COLO668 (cell line): ENCODE measurements around the gene GPR151.
"Not testable (repeated sequence)": the region's sequence is repeated elsewhere in the genome, so short reads cannot be mapped to it uniquely, and the experiment has no call there.

Experiments
- DNase-seq: peaks from one replicate; lab custom pipeline; 2025; ENCODE audit not compliant: unreplicated experiment; lab: John Stamatoyannopoulos, UW

GPR151 gene

GRCh38 chr5:146516151-146516475, at the start of gene GPR151:
Gene GPR151, minus strand, starts transcription at chr5:146516190. Its CDS starts 77 bp downstream, at chr5:146516113.
- DNase-seq: no peak

GRCh38 chr5:146564007-146564762, 48.2 kb upstream of the GPR151 start:
- DNase-seq: peak; percentile 2

GRCh38 chr5:146562461-146562860, 46.5 kb upstream of the GPR151 start:
- no peak for DNase-seq

- no peak for DNase-seq
Observed at GRCh38 chr5:146561711-146562110, 45.7 kb upstream of the GPR151 start.

- no peak for DNase-seq
Observed at GRCh38 chr5:146560205-146560812, 44.3 kb upstream of the GPR151 start.

- DNase-seq: not testable (repeated sequence)
Observed at GRCh38 chr5:146556884-146557283, 40.9 kb upstream of the GPR151 start.

- DNase-seq: no peak
Observed at GRCh38 chr5:146553446-146553845, 37.5 kb upstream of the GPR151 start.

GRCh38 chr5:146549615-146550014, 33.6 kb upstream of the GPR151 start:
- no peak for DNase-seq

GRCh38 chr5:146548781-146549449, 32.9 kb upstream of the GPR151 start:
- no peak for DNase-seq

GRCh38 chr5:146544232-146544631, 28.2 kb upstream of the GPR151 start:
- DNase-seq: no peak

GRCh38 chr5:146541958-146542849, 26.2 kb upstream of the GPR151 start:
- peak; percentile 57 for DNase-seq

- no peak for DNase-seq
Observed at GRCh38 chr5:146540414-146540813, 24.4 kb upstream of the GPR151 start.

GRCh38 chr5:146539973-146540372, 24.0 kb upstream of the GPR151 start:
- DNase-seq: no peak

GRCh38 chr5:146538432-146538831, 22.4 kb upstream of the GPR151 start:
- DNase-seq: no peak

- DNase-seq: no peak
Observed at GRCh38 chr5:146533882-146534281, 17.9 kb upstream of the GPR151 start.

GRCh38 chr5:146533260-146533857, 17.4 kb upstream of the GPR151 start:
- DNase-seq: peak; percentile 64

GRCh38 chr5:146529984-146530383, 14.0 kb upstream of the GPR151 start:
- no peak for DNase-seq

GRCh38 chr5:146528236-146528635, 12.2 kb upstream of the GPR151 start:
- DNase-seq: no peak

GRCh38 chr5:146527785-146528184, 11.8 kb upstream of the GPR151 start:
- DNase-seq: no peak

GRCh38 chr5:146523698-146524097, 7.7 kb upstream of the GPR151 start:
- DNase-seq: no peak
